Activated naive CD8-positive, alpha-beta T cell treated with anti-CD3 and anti-CD28 coated beads, Interleukin-2, amount 10 ng/mL, durations not matched to agents 7 days and 5 days (primary cell): Measurements from ENCODE around the gene TLR7. TPM values are rescaled to one million over a fixed set of nuclear protein-coding genes. Genes with fewer than 3 reads are reported as not detected.
A peak's percentile ranks its signal among the peaks of the same experiment; 100 is the strongest.

ENCODE experiments used
- ATAC-seq: fragments of 150-1000 bp; cut with Tn5 transposase; one replicate; pipeline ENCODE4 v1.10.0; 2021; ENCODE audit warnings: low read depth, moderate library complexity
- POLR2A ChIA-PET: fragments of 350-600 bp; sonication (Branson Sonifier 250); formaldehyde crosslinking; loops from one replicate; lab custom pipeline; 2021; ENCODE audit warnings: antibody characterized with exemption; lab: Charles Lee
- DNase-seq: peaks from one replicate; pipeline ENCODE4 v3.0.0; 2021
- H3K27ac Mint-ChIP-seq: one replicate; pipeline ENCODE4 v1.8.0; 2022; ENCODE audit warnings: mild to moderate bottlenecking, mixed read lengths
- H3K27me3 Mint-ChIP-seq: one replicate; pipeline ENCODE4 v1.8.0; 2022; ENCODE audit warnings: mild to moderate bottlenecking, moderate library complexity, mixed read lengths
- H3K36me3 Mint-ChIP-seq: one replicate; pipeline ENCODE4 v1.8.0; 2021; ENCODE audit warnings: mild to moderate bottlenecking, mixed read lengths
- H3K4me1 Mint-ChIP-seq: one replicate; pipeline ENCODE4 v1.8.0; 2021; ENCODE audit warnings: mixed read lengths
- H3K4me3 Mint-ChIP-seq: one replicate; pipeline ENCODE4 v1.8.0; 2022; ENCODE audit warnings: mild to moderate bottlenecking, moderate library complexity, mixed read lengths
- H3K9me3 Mint-ChIP-seq: one replicate; pipeline ENCODE4 v1.8.0; 2021; ENCODE audit warnings: mixed read lengths
- total RNA-seq, 2 experiments: library from RNA; stranded (reverse); gene quantifications; one replicate each; pipeline ENCODE4 v1.2.3, GENCODE V29; 2021

The TLR7 gene
- under 1 TPM; 0.31 to 0.33 TPM for total RNA-seq

DNA sequence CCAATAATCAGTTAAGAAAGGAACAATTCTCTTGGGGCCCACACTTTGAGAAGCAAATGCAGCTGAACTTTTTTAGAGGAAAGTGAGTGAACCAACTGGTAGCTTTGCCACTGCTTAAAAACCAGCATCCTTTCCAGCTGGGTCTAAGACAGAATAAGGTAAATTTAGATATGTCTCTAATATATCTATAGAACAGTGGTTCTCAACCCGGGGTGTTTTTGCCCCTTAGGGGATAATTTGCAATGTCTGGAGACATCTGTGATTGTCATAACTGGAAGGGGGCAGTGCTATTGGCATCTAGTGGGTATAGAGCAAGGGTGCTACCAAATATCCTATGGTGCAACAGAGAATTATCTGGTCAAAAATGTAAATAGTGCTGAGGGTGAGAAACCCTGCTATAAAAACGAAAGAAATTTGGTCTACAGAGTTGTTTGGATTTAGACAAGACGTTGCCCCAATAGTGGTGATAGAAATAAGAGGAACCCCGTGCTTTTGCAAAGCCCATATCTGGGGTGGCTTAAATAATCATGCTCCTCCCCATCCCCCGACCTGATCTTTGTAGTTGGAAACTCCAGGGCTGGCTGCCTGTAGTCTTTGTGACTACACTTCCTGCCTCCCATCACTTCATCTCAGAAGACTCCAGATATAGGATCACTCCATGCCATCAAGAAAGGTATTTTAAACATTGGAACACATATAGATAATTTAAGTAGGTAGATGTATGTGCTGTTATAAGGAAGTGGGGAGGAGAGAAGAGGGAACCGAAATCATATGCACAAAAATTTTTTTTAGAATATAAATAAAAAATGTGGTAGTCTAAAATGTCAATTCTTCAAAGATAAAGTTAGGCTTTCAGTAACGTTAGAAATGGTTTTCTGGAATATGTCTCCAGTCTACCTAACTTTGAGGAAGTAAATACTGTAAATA, at the start of gene TLR7:
Gene TLR7, plus strand, starts transcription at position 622 of the 927 bp plus-strand sequence. CDS start 507 bp downstream, outside the sequence.
- POLR2A ChIA-PET, result no interaction called here
- Mint-ChIP-seq H3K36me3 (no peaks in the 10 kb centered on the region), H3K4me1 (peaks cover 9% of the 10 kb centered on the region), H3K4me3 (no peak within 1 kb of the TSS), H3K9me3 (peaks cover 2% of the 10 kb centered on the region), H3K27me3 (no peaks in the 10 kb centered on the region), H3K27ac (peak within 1 kb of the TSS; percentile 67)
- ATAC-seq (no peak), DNase-seq (no peak)

DNA sequence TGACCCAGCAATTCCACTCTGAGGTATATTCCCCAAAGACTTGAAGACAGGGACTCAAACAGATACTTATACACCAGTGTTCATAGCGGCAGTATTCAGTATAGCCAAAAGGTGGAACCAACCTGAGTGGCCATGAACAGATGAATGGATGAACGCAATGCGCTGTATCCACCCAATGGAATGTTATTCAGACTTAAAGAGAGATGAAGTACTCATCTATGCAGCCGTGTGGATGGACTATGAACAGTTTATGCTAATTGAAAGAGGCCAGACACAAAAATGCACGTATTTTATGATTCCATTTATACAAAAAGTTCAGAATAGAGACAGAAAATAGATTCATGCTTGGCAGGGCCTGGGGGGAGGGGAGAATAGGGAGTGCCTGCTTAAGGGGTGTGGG, 49.3 kb upstream of the TLR7 start:
- H3K4me3 Mint-ChIP-seq, result no peak overlapping the region

DNA sequence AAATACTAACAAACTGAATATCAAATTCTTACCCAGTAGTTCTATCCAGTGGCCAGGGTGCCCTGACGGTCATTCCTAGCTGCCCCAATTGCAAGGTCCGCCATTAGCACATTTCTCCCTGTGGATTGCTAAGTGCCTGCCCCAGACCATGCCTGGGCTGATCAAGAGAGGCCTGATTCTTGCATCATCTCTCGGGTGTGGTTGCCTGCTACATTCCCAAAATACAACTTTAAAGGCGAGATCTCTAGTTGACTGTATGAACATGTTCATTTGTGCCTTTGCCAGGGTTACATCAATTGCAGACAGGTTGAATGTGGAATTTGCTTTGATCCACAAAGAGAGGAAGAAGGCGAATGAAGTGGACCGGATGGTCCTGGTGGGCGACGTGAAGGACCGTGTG, 47.6 kb upstream of the TLR7 start:
- Mint-ChIP-seq H3K4me1 (peaks cover 11% of the 10 kb centered on the region), H3K36me3 (peaks cover 10% of the 10 kb centered on the region), H3K27ac (no peak overlapping the region), H3K27me3 (no peaks in the 10 kb centered on the region), H3K4me3 (no peak overlapping the region), H3K9me3 (no peaks in the 10 kb centered on the region)
- POLR2A ChIA-PET, result no interaction called here
- no peak for DNase-seq
- no peak for ATAC-seq

More for the DNA sequence above, 49.3 kb upstream of the TLR7 start:
- ATAC-seq (no peak), DNase-seq (no peak)
- Mint-ChIP-seq H3K27me3 (no peaks in the 10 kb centered on the region), H3K9me3 (no peaks in the 10 kb centered on the region), H3K27ac (no peak overlapping the region), H3K4me1 (peaks cover 13% of the 10 kb centered on the region), H3K36me3 (peaks cover 5% of the 10 kb centered on the region)
- POLR2A ChIA-PET, result no interaction called here

DNA sequence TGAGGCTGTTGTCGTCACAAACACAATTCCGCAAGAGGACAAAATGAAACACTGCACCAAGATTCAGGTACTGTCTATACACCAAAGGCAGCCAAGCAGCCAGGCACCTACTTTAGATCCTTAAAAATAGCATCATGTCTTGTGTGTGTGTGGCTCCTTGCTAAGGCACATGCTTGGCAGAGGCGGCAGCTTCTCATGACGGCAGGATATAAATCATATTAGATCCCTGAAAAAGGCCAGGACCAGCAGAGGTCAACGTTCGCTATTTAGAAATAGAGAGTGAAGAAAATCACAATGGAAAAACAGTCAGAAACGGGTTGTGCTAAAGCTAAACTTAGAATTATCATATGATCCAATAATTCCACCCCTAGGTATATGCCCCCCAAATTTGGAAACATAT, 46.1 kb upstream of the TLR7 start:
- Mint-ChIP-seq H3K4me1 (peaks cover 2% of the 10 kb centered on the region), H3K9me3 (no peaks in the 10 kb centered on the region), H3K4me3 (no peak overlapping the region), H3K36me3 (peaks cover 20% of the 10 kb centered on the region), H3K27ac (no peak overlapping the region), H3K27me3 (no peaks in the 10 kb centered on the region)
- ATAC-seq (no peak), DNase-seq (no peak)
- POLR2A ChIA-PET, result no interaction called here

DNA sequence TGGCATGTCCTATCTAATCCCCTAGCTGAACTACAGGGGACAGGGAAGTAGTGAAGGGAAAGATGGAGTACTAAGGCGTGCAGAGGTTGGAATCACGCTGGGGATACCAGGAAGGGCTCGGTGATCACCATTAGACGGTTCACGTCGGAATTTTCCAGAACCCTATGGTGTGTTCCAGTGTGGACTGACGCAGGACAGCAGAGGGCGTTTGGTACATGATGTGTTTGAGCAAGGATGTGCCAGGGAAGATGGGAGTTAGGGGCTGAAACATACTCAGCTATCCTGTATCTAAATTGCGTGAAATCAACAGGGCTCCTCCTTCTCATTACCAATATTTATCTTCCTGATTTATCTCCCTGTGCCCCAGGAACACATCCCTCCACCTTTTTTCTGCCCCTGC, 41.9 kb upstream of the TLR7 start:
- H3K27me3 Mint-ChIP-seq, result no peaks in the 10 kb centered on the region
- peaks cover 17% of the 10 kb centered on the region for H3K36me3 Mint-ChIP-seq
- H3K4me3 Mint-ChIP-seq, result no peak overlapping the region
- POLR2A ChIA-PET, result no interaction called here
- H3K4me1 Mint-ChIP-seq, result no peaks in the 10 kb centered on the region
- H3K27ac Mint-ChIP-seq, result no peak overlapping the region
- DNase-seq, result no peak
- no peak for ATAC-seq
- no peaks in the 10 kb centered on the region for H3K9me3 Mint-ChIP-seq

DNA sequence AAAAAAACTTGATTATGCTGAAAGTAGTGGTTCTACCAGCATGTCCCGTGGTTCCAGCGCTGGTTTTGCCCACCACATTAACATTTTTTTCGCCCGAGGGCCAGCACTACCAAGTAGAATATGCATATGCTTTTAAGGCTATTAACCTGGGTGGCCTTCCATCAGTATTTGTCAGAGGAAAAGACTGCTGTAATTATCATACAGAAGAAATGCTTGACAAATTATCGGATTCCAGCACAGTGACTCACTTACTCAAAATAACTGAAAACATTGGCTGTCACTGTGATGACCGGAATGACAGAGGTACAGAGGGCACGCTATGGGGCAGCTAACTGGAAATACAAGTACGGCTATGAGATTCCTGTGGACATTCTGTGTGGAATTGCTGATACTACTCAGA, 41.1 kb upstream of the TLR7 start:
- no peak overlapping the region for H3K27ac Mint-ChIP-seq
- no peak overlapping the region for H3K4me3 Mint-ChIP-seq
- DNase-seq (no peak), ATAC-seq (no peak)
- H3K36me3 Mint-ChIP-seq, result peaks cover 15% of the 10 kb centered on the region
- no peaks in the 10 kb centered on the region for H3K27me3 Mint-ChIP-seq
- H3K4me1 Mint-ChIP-seq, result no peaks in the 10 kb centered on the region
- no peaks in the 10 kb centered on the region for H3K9me3 Mint-ChIP-seq
- POLR2A ChIA-PET, result no interaction called here

DNA sequence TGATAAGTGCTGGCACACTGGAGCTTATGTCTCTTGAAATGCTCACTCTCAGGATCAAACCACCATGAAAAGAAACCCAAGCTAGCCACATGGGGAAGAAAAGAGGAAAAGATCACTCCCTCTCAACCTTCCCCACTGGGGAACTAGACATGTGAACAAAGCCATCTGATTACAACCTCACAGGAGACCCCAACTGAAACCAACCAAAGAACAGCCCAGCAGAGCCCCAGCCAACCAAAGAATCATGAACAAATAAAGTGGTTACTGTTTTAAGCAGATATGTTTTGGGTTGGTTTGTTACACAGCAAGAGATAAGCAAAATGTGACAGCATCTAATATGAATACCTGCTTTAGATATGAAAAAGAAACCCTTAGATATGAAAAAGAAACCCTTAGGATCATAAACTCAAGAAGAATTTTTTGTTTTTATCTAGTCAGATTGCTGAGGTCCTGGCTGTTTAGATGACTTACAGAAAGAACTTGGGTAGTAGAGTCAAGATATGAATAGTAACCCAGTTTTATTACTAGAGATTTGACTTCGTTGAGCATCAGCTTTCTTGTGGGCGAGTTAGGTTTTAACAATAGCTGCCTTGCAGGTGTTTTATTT, 23.7 kb upstream of the TLR7 start:
- POLR2A ChIA-PET, result interaction anchor here (0.5 to 1.4 kb wide), 4 partner anchors 48 to 891 kb away, joined by 4 to 7 read pairs (median 6); partner anchors contain the start of genes OFD1 and TRAPPC2
- Mint-ChIP-seq H3K36me3 (peaks cover 6% of the 10 kb centered on the region), H3K9me3 (peaks cover 2% of the 10 kb centered on the region), H3K4me3 (peak overlapping the region; percentile 67), H3K4me1 (peaks cover 13% of the 10 kb centered on the region), H3K27me3 (no peaks in the 10 kb centered on the region), H3K27ac (peak overlapping the region; percentile 94)
- ATAC-seq, result no peak
- DNase-seq, result no peak

DNA sequence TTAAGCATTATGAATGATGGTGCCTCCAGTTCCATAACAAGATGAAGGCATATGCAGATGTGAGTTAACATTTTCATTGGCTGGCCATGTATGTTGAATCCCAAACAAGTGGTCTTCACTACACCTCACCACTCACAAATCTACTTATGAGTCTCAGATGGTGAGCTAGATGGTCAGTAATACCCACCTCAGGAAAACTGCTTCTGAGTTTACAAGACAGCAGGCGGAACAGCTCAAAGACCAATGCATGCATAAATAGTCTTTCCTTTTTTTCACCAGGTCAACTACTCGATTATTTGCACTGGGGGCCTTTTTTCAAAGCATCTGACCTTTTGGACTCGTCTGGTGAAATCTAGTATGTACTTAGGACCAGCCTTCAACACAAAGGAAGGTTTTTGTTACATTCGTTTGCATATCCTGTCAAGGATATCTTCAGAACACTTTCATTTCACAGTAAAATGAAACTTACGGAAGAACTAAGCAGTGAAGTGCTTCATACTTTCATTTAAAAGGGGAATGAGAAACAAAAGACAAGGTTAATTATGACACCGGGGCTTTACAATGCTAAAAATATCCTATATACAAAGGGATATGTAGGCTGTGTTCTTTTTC, 23.1 kb upstream of the TLR7 start:
- Mint-ChIP-seq H3K4me3 (peak overlapping the region; percentile 67), H3K27me3 (no peaks in the 10 kb centered on the region), H3K36me3 (peaks cover 6% of the 10 kb centered on the region), H3K27ac (peak overlapping the region; percentile 94), H3K4me1 (peaks cover 13% of the 10 kb centered on the region), H3K9me3 (peaks cover 2% of the 10 kb centered on the region)
- DNase-seq (no peak), ATAC-seq (peak; percentile 89)
- POLR2A ChIA-PET, result interaction anchor here (0.5 to 1.4 kb wide), 4 partner anchors 47 to 891 kb away, joined by 4 to 7 read pairs (median 6); partner anchors contain the start of genes OFD1 and TRAPPC2

DNA sequence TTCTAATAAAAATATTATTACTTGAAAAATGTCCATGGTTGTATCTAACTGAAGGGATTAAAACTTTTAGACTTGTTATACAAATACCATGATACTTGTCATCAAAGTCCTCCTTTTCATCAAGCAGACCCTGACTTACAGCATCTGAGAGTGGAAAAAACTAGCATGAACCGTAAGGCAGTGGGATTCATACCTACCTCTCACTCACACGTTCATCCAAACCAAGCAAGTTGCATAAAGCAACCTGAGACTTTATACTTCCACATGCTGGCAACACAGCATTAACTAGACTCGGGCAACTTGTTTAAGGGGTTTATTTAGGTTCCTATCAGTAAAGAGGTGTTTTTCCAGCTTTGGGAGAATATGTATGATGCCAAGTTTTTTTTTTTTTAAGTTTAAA, 22.6 kb upstream of the TLR7 start:
- Mint-ChIP-seq H3K27me3 (no peaks in the 10 kb centered on the region), H3K36me3 (peaks cover 5% of the 10 kb centered on the region), H3K27ac (peak overlapping the region; percentile 94), H3K9me3 (peaks cover 3% of the 10 kb centered on the region), H3K4me1 (peaks cover 13% of the 10 kb centered on the region), H3K4me3 (peak overlapping the region; percentile 67)
- POLR2A ChIA-PET, result interaction anchor here (0.8 to 1.4 kb wide), 2 partner anchors 46 to 890 kb away, joined by 4 to 7 read pairs; partner anchors contain the start of genes OFD1 and TRAPPC2
- ATAC-seq (peak; percentile 39), DNase-seq (no peak)

DNA sequence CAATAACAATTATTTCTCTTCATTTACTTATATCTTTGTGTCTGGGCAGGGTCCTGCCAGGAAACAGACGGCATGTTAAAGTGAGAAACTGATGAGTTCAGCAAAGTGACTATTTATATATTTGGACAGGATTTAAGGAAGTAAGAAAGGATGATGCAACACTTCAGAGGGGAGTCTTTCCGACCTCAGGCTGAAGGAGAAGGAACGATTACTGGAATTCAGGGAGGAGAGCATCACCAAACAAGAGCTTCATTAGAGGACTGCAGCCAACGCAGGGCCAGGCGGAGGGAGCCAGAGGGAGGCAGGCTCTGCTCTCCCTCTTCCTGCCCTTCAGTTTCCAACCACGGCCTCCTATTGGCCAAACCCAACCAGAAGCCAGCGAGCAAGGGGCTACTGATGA, 1.5 kb upstream of the TLR7 start:
- no peaks in the 10 kb centered on the region for H3K36me3 Mint-ChIP-seq
- POLR2A ChIA-PET, result no interaction called here
- H3K4me1 Mint-ChIP-seq, result peaks cover 9% of the 10 kb centered on the region
- no peak overlapping the region for H3K27ac Mint-ChIP-seq
- ATAC-seq (no peak), DNase-seq (no peak)
- H3K27me3 Mint-ChIP-seq, result no peaks in the 10 kb centered on the region
- no peak overlapping the region for H3K4me3 Mint-ChIP-seq
- H3K9me3 Mint-ChIP-seq, result peaks cover 2% of the 10 kb centered on the region

DNA sequence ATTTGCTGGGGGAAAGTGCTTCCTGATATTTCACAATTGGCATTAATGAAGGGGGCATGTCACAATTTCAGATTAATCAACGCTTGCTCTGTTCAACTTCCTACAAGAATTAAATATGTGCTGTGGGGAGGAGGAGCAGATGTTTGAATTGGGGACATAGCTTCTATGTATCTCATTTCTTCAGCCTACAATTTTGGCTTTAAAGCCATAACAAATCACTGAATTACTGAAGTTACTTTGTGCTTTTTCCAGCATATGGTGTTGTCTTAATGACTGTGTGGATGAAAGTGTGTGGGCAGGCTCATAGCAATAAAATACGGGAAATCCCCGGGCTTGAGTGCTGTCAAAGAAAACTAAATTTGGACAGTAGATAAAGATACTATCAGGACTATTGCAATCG, 813 bp downstream of the TLR7 start:
- Mint-ChIP-seq H3K4me1 (peaks cover 9% of the 10 kb centered on the region), H3K4me3 (no peak overlapping the region), H3K27ac (peak overlapping the region; percentile 67), H3K27me3 (no peaks in the 10 kb centered on the region), H3K36me3 (no peaks in the 10 kb centered on the region), H3K9me3 (peaks cover 2% of the 10 kb centered on the region)
- POLR2A ChIA-PET, result no interaction called here
- DNase-seq (no peak), ATAC-seq (no peak)

DNA sequence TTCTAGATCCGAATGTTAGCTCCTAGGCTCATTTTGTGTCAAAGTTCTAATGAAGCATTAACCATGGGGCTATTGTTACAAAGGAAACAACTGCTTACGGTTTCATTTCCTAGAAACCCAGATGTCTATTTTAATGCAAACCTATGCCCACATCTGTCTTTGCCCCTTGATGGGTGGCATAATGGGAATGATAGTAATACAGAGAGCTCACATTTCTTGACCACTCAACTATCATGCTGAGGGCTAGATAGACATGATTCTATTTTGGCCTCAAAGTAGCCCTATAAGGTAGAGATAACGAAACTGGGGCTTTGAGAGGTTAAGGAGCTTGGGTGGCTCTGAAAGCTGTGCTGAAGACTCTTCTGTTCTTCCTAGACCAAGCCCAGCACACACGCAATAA, 1.9 kb downstream of the TLR7 start:
- ATAC-seq (no peak), DNase-seq (no peak)
- no peak overlapping the region for H3K27ac Mint-ChIP-seq
- H3K36me3 Mint-ChIP-seq, result peaks cover 2% of the 10 kb centered on the region
- POLR2A ChIA-PET, result no interaction called here
- no peak overlapping the region for H3K4me3 Mint-ChIP-seq
- no peaks in the 10 kb centered on the region for H3K27me3 Mint-ChIP-seq
- H3K9me3 Mint-ChIP-seq, result peaks cover 2% of the 10 kb centered on the region
- peaks cover 9% of the 10 kb centered on the region for H3K4me1 Mint-ChIP-seq

DNA sequence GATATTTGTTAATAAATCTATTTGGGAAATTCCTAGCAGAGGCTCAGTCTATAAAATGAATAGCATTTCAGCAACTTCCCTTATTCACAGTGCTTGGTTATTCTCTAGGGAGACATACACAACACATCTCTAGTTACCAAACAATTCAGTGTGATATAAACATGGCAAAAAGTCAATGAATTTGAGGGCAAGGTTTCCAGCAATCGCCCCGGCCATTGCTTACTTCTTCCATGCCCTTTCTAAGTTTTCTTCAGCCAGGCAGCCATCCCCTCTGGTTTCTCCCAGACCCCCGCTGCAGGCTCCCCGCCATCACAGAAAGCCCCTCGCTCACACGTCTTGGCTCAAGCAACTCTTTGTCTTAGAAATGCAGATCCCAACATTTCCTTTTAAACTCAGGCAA, 4.4 kb downstream of the TLR7 start:
- peaks cover 2% of the 10 kb centered on the region for H3K36me3 Mint-ChIP-seq
- H3K4me3 Mint-ChIP-seq, result no peak overlapping the region
- POLR2A ChIA-PET, result no interaction called here
- no peak overlapping the region for H3K27ac Mint-ChIP-seq
- H3K4me1 Mint-ChIP-seq, result peaks cover 9% of the 10 kb centered on the region
- H3K27me3 Mint-ChIP-seq, result peaks cover 3% of the 10 kb centered on the region
- ATAC-seq, result no peak
- H3K9me3 Mint-ChIP-seq, result peaks cover 2% of the 10 kb centered on the region
- no peak for DNase-seq
